GM19193 (cell line): ENCODE measurements around the gene CCDC102B.

Experiments
- POLR2A ChIP-seq: IDR thresholded peaks from 4 replicates; pipeline ENCODE4 v1.6.1; 2011; ENCODE audit not compliant: insufficient read depth, insufficient read length; ENCODE audit errors: extremely low read depth

Gene CCDC102B

DNA sequence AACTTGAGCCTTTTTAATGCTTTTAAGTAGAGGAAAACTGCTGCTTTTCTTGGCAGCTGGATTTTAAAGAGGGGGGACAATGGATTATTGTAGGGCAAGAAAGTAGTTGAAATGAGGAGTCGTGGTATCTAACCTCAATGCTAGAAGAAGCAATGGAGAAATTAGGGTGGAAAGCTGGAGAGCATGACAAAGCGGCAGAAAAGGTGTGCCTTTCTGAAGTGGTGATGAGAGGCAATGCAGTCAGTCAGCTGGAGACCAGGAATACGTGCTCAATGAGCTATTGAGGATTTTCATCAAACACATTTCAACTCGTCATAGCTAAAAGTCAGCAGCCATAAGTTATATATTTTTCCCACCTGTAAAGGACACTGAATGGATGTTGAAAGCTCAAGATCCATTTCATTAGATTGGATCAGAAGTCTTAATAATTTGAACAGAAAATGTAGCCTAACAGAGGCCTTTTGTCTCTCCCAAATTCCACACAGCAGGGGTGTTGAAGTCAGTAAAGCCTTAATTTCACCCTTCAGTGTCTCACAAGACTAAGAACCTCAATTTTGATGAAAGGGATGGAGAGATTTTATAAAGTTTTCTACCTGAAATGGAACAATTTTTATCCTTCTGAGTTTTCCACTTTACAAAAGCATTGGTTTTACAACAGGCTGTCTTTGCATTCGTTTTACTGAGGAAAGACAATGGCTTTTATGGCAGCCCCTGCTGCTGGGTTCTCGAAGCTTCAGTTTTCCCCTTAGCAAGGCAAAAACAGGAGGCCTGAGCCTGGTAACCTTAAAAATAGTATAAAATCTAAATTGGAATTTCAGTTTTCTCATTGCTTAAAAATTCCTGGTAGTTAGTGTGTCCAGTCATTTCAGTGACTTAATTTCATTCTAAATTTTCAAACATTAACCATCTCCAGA lies 131.1 kb downstream of the CCDC102B start:
- no peak for TF ChIP-seq POLR2A

DNA sequence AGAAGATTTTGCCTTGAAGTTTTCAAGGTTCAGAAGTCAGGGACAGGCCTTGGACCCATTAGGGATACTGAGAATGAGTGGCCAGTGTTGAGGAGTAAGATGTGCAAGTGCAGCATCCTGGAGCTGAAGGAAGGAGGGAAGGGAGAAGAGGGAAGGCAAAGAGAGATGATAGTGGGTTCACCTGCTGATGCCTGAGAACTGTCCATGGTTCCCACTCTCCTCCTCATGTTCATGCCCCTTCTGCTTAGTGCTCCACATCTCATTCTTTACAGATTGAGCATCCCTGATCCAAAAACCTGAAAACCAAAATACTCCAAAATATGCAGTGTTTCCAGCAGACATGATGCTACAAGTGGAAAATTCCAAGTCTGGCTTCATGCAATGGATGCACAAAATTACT lies 137.8 kb downstream of the CCDC102B start:
- no peak for TF ChIP-seq POLR2A

DNA sequence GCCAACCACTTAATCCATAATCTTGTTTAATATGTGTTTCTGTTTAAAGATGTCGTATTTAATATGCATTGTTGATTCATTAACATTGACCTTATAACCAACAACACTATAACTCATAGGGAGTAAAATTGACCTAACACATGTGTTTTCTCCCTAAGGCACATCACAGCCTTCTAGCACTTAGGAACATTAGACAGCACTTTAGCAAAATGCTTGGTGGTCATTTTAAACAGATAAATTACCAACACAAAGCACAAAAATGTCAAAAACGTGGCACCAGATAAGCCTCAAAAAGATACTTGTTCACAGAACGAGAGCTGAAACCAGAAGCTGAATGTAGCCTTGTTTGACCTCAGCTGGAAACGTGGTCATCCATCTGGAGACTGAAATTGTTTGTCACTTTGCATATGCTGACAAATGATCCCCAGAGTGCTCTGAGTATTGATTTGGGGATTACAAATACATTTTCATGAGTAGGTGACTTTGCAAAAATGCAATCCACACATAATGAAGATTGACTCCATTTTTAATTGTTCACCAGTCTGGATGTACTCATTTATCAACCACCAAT lies 139.2 kb downstream of the CCDC102B start:
- TF ChIP-seq POLR2A, result no peak

DNA sequence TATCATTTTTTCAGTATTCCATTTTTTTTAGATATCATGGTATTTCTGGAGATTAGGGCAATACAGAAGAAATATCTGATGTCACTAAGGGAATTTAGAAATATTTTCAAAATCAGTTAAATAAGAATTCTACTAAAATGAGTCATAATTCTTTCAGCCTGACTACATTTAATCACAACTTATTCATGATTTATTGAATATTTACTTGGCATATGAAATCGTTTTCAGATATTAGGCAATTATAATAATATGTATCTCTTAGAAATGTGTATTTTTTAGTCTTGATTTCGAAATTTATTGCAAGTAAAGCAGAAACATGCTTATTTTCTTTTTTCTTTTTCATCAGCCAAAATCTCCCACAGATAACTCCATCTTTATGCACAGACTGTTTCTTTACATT lies 142.2 kb downstream of the CCDC102B start:
- TF ChIP-seq POLR2A, result no peak

DNA sequence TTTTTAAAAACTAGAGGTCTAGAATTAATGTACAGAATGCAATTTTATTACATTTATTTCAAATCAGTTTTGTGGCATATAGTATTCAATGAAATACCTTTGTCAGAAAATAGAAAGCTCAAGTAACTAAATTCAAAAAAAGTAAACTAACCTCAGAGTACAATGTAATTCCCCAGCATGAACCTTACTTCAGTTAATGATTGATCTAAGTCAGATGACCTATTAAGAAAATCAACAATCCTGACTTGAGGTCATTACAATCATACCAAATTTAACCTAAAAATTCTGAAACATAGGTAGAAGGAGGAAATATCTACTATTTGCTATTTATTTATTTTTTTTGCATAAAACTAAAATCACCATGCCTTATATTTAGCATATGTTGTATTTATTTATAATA lies 142.9 kb downstream of the CCDC102B start:
- TF ChIP-seq POLR2A, result no peak

DNA sequence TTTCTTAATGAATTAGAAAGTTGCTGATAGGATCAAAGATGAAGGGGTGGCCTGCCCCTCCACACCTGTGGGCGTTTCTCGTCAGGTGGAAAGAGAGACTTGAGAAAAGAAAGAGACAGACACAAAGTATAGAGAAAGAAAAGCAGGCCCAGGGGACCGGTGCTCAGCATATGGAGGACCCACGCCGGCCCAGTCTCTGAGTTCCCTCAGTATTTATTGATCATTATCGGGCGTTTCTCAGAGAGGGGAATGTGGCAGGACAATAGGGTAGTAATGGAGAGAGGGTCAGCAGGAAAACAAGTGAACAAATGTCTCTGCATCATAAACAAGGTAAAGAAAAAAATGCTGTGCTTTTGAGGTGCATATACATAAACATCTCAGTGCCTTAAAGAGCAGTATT lies 144.3 kb downstream of the CCDC102B start:
- no peak for TF ChIP-seq POLR2A

DNA sequence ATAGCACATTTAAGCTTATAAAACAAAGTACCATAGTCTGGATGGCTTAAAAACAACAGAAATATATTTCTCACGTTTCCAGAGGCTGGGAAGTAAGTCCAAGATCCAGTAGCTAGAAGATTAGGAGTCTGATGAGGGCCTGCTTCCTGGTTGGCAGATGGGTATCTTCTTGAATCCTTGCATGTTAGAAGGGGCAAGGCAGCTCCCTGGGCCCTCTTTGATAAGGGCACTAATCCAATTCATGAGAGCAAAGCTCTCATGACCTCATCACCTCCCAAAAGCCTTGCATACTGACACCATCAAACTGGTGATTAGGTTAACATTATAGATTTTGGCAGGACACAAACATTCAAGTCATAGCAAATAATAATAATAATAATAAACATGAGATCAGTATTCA lies 146.4 kb downstream of the CCDC102B start:
- no peak for TF ChIP-seq POLR2A

DNA sequence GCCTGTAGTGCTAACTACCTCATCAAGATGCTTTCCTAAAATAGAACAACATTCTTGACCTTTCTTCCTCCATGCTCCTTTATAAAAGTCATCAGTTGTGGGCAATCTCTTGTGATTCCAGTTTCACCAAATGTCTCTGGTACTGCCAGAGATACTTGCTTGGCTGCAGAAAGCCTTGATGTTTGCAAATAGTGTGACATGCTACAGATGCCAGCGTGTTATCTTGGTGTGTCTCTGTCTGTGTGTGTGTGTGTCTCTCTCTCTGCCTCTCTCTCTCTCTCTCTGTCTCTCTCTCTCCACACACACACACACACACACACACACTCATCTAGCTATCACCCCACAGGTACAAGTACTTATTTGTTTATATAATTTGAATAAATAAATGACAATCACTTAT lies 146.9 kb downstream of the CCDC102B start:
- no peak for TF ChIP-seq POLR2A

DNA sequence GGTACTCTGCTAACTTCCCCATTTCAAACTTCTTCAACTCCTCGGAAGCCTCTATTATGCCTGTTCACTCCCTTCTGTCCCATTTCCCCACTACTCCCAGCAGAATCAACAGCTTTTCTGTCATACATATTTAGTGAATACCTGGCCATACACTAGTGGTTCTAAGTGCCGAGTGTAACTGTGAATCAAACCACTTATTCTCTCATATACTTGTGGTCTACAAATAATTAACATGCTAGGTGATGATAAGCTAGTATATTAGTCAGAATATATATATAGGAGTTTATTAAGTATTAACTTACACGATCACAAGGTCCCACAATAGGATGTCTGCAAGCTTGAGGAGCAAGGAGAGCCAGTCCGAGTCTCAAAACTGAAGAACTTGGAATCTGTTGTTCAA lies 150.7 kb downstream of the CCDC102B start:
- no peak for TF ChIP-seq POLR2A

DNA sequence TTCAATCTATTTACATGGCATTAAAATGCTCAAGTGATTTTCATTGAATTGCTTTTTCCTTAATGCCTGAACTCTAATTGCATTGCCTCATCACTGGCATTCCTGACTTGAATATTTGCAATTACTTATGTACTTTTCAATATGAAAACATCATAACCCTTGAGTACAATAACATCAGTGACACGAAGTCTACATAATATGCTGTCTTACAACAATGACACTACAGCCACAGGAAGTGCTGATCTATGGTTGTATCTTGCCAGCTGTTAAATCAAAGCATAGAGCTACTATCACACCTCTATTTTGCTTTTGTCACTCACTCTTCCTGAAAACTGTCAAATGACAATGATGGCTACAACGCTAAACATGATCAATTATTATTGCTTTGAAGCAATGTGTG lies 156.9 kb downstream of the CCDC102B start:
- TF ChIP-seq POLR2A, result no peak

DNA sequence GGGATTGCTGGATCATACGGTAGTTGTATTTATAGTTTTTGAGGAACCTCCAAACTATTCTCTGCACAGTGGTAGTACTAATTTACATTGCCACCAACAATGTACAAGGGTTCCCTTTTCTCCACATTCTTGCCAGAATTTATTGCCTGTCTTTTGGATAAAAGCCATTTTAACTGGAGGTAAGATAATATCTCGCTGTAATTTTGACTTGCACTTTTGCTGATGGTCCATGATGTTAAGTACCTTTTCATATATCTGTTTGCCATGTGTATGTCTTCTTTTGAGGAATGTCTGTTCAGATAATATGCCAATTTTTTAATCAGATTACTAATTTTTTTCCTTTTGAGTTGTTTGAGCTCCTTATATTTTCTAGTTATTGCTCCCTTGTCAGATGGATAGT lies 158.8 kb downstream of the CCDC102B start:
- TF ChIP-seq POLR2A, result no peak

DNA sequence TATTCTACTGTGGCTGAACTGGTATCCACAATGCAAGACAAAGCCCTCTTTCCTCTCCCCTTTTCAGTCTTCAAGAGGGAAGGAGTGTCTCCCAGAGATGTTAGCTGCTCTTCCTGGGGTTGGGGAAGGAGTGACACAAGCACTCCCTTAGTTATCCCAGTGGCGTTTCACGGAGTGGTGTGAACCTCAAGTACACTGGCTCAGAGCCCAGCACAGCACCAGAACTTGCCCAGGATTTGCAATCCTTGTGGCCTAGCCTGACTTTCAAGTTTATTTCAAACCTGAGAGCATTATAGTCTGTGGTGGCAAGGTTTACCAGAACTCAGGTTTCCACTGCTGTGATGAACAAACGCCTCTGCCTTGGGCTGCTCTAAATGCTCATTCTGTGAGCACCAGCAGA lies 162.5 kb downstream of the CCDC102B start:
- TF ChIP-seq POLR2A, result no peak

DNA sequence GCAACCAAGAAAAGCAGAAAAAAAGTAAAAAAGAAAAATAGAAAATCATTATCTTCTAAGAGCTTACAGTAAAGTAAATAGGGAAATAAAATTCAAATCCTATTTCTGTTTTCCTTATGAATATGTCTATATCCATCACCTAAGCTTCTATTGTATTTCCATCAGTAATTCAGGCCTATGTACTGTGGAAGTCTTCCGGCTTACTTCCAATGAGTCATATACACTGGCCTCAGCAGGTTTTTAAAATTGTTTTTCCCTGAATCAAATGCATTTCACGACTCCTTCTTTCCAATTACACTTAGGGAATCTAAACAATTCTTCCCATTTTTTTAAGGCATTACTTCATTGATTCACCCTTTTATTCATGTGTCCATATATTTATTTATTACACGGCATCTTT lies 164.7 kb downstream of the CCDC102B start:
- no peak for TF ChIP-seq POLR2A

DNA sequence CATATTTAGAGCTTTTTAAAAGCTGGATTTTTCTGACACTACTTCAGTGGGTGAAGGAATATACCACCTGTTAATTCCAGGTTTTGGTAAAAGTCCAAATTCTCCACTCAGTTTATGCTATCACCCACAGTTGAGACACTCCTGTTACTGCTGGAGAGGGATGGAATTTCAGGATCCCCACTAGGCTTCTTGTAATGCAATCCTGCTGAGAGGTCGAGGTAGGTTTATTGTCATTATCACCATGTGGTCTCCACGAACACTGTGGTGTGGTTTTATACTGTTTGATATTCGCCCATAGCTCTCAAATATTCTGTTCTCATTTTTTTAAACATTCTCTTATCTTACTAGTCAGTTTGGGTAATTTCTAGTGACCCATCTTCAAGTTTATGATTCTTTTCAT lies 167.9 kb downstream of the CCDC102B start:
- TF ChIP-seq POLR2A, result no peak

DNA sequence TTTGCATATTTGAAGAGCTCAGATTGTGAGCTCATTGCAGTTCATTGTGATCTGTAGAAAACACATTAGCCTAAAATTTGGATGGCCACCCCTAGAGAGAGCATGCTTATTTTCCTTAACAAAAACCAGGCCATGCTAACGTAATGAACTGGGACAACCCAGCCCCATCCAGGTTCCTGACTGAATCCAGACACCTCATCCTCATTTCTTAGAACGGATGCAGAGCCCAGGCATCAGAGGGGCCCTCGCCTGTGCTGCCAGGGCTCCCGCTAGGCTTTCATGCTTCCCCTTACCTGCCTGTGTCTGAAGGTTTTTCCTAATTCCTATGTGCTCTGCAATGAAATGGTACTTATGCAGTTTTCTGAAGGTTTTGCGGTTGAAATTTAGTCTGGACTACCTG lies 171.1 kb downstream of the CCDC102B start:
- no peak for TF ChIP-seq POLR2A

DNA sequence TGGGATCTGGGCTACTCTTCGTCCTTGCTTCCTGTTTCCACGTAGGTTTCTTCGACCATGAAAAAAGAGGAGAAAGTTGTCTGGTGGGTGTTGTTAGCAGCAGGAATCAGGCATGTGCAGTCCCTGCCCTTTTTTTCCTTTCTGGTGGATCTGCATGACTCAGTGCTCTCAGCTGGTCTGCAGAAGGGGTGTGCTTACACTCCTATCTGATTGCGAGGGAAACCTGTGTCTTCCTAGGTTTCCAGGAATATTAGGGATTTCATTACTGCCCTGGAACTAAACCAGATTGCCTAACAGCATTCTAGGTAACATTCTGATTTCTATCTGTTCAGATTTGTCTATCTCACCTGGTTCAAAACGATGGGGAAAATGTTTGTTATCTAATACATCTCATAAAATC lies 174.3 kb downstream of the CCDC102B start:
- TF ChIP-seq POLR2A, result no peak
